Measurements from ENCODE around the gene OR1F1. TPM values are rescaled to one million over a fixed set of nuclear protein-coding genes. Genes with fewer than 3 reads are reported as not detected.
A peak's percentile ranks its signal among the peaks of the same experiment; 100 is the strongest.

OR1F1 gene
- total RNA-seq, 1 donor from 2014 or later, result 0.32 TPM

- peaks cover 4% of the 10 kb centered on the region for H4K20me1 ChIP-seq (ENCODE audit: insufficient read depth, low read length)
- H3K9ac ChIP-seq (ENCODE audit: low read length), result no peak overlapping the region
- H3K27ac ChIP-seq (ENCODE audit: low read depth, low read length), result no peak overlapping the region
- no peaks in the 10 kb centered on the region for H3K9me3 Mint-ChIP-seq (ENCODE audit: unreplicated experiment)
- H3K4me3 ChIP-seq (ENCODE audit: insufficient read depth, low read depth, low read length), result no peak overlapping the region
- H3K4me1 Mint-ChIP-seq (ENCODE audit: low read depth, unreplicated experiment), result no peaks in the 10 kb centered on the region
- TF ChIP-seq CTCF (IDR thresholded peaks at IDR 0.05; ENCODE audit: insufficient read depth, low read depth, low read length), result no peak
- peaks cover 7% of the 10 kb centered on the region for H3K27me3 Mint-ChIP-seq (ENCODE audit: low read depth, unreplicated experiment)
- H3K4me3 Mint-ChIP-seq (ENCODE audit: unreplicated experiment), result no peak overlapping the region
- no peaks in the 10 kb centered on the region for H3K9me3 ChIP-seq (ENCODE audit: insufficient read depth, low read depth, low read length)
- no peaks in the 10 kb centered on the region for H3K36me3 ChIP-seq (ENCODE audit: insufficient read depth, low read length)
- no peaks in the 10 kb centered on the region for H3K27me3 ChIP-seq (ENCODE audit: insufficient read depth, low read length)
- FAIRE-seq (no peak), DNase-seq (ENCODE audit: low read depth) (no peak)
- H3K4me1 ChIP-seq (ENCODE audit: insufficient read depth, low read length), result peaks cover 2% of the 10 kb centered on the region
- no peak overlapping the region for H2AFZ ChIP-seq (ENCODE audit: low read depth, low read length)
- no peaks in the 10 kb centered on the region for H3K79me2 ChIP-seq (ENCODE audit: insufficient read depth, low read length)
- no peak overlapping the region for H3K27ac Mint-ChIP-seq (ENCODE audit: unreplicated experiment)
- H3K4me2 ChIP-seq (ENCODE audit: low read length), result no peak overlapping the region
- H3K36me3 Mint-ChIP-seq (ENCODE audit: low read depth, unreplicated experiment), result peaks cover 4% of the 10 kb centered on the region
These were observed 40.3 kb upstream of the OR1F1 start for GRCh38 chr16:3147757-3148104.

GRCh38 chr16:3148256-3149192 is 39.5 kb upstream of the OR1F1 start:
- peaks cover 2% of the 10 kb centered on the region for H3K4me1 ChIP-seq (ENCODE audit: insufficient read depth, low read length)
- TF ChIP-seq CTCF (IDR thresholded peaks at IDR 0.05; ENCODE audit: insufficient read depth, low read depth, low read length), result no peak
- TF ChIP-seq EZH2 (IDR thresholded peaks at IDR 0.05; ENCODE audit: insufficient read depth, low read length), result no peak
- H3K4me1 Mint-ChIP-seq (ENCODE audit: low read depth, unreplicated experiment), result no peaks in the 10 kb centered on the region
- H3K36me3 ChIP-seq (ENCODE audit: insufficient read depth, low read length), result no peaks in the 10 kb centered on the region
- H4K20me1 ChIP-seq (ENCODE audit: insufficient read depth, low read length), result peaks cover 4% of the 10 kb centered on the region
- H3K79me2 ChIP-seq (ENCODE audit: insufficient read depth, low read length), result no peaks in the 10 kb centered on the region
- peak overlapping the region; percentile 12 for H3K27ac Mint-ChIP-seq (ENCODE audit: unreplicated experiment)
- H3K9me3 Mint-ChIP-seq (ENCODE audit: unreplicated experiment), result no peaks in the 10 kb centered on the region
- DNase-seq (ENCODE audit: low read depth) (no peak), FAIRE-seq (no peak)
- no peak overlapping the region for H3K4me3 ChIP-seq (ENCODE audit: insufficient read depth, low read depth, low read length)
- H3K4me2 ChIP-seq (ENCODE audit: low read length), result no peak overlapping the region
- H3K4me3 Mint-ChIP-seq (ENCODE audit: unreplicated experiment), result peak overlapping the region; percentile 73
- H3K36me3 Mint-ChIP-seq (ENCODE audit: low read depth, unreplicated experiment), result peaks cover 2% of the 10 kb centered on the region
- H3K9ac ChIP-seq (ENCODE audit: low read length), result no peak overlapping the region
- H3K27me3 ChIP-seq (ENCODE audit: insufficient read depth, low read length), result no peaks in the 10 kb centered on the region
- H3K9me3 ChIP-seq (ENCODE audit: insufficient read depth, low read depth, low read length), result no peaks in the 10 kb centered on the region
- H2AFZ ChIP-seq (ENCODE audit: low read depth, low read length), result peak overlapping the region; percentile 94
- H3K27me3 Mint-ChIP-seq (ENCODE audit: low read depth, unreplicated experiment), result peaks cover 7% of the 10 kb centered on the region
- H3K27ac ChIP-seq (ENCODE audit: low read depth, low read length), result no peak overlapping the region

- no peak for TF ChIP-seq EZH2 (IDR thresholded peaks at IDR 0.05; ENCODE audit: insufficient read depth, low read length)
- no peak for TF ChIP-seq CTCF (IDR thresholded peaks at IDR 0.05; ENCODE audit: insufficient read depth, low read depth, low read length)
- H3K27ac Mint-ChIP-seq (ENCODE audit: unreplicated experiment), result peak overlapping the region; percentile 12
- peak overlapping the region; percentile 73 for H3K4me3 Mint-ChIP-seq (ENCODE audit: unreplicated experiment)
- H3K4me1 ChIP-seq (ENCODE audit: insufficient read depth, low read length), result peaks cover 2% of the 10 kb centered on the region
- no peaks in the 10 kb centered on the region for H3K9me3 Mint-ChIP-seq (ENCODE audit: unreplicated experiment)
- H3K9ac ChIP-seq (ENCODE audit: low read length), result peak overlapping the region; percentile 83
- no peaks in the 10 kb centered on the region for H3K9me3 ChIP-seq (ENCODE audit: insufficient read depth, low read depth, low read length)
- peak overlapping the region; percentile 94 for H2AFZ ChIP-seq (ENCODE audit: low read depth, low read length)
- H3K4me3 ChIP-seq (ENCODE audit: insufficient read depth, low read depth, low read length), result peak overlapping the region; percentile 74
- no peaks in the 10 kb centered on the region for H3K36me3 ChIP-seq (ENCODE audit: insufficient read depth, low read length)
- peaks cover 7% of the 10 kb centered on the region for H3K27me3 Mint-ChIP-seq (ENCODE audit: low read depth, unreplicated experiment)
- H3K27me3 ChIP-seq (ENCODE audit: insufficient read depth, low read length), result no peaks in the 10 kb centered on the region
- no peaks in the 10 kb centered on the region for H3K4me1 Mint-ChIP-seq (ENCODE audit: low read depth, unreplicated experiment)
- H4K20me1 ChIP-seq (ENCODE audit: insufficient read depth, low read length), result peaks cover 4% of the 10 kb centered on the region
- no peak for FAIRE-seq
- peak overlapping the region; percentile 92 for H3K4me2 ChIP-seq (ENCODE audit: low read length)
- no peaks in the 10 kb centered on the region for H3K36me3 Mint-ChIP-seq (ENCODE audit: low read depth, unreplicated experiment)
- H3K27ac ChIP-seq (ENCODE audit: low read depth, low read length), result no peak overlapping the region
- DNase-seq (ENCODE audit: low read depth), result no peak
- H3K79me2 ChIP-seq (ENCODE audit: insufficient read depth, low read length), result no peaks in the 10 kb centered on the region
These were observed 38.8 kb upstream of the OR1F1 start for GRCh38 chr16:3149193-3149530.

Measured in astrocyte (in vitro differentiated cells and primary cell).